Ishikawa (cell line): ENCODE data around the gene TARS3.

Source experiments
- CEBPB ChIP-seq: IDR thresholded peaks from 2 replicates; pipeline ENCODE4 v1.6.1; 2012
- CREB1 ChIP-seq: IDR thresholded peaks from 2 replicates; pipeline ENCODE4 v1.6.1; 2012; ENCODE audit warnings: low read depth
- EGR1 ChIP-seq: IDR thresholded peaks from 2 replicates; pipeline ENCODE4 v1.6.1; 2012
- EP300 ChIP-seq: IDR thresholded peaks from 2 replicates; pipeline ENCODE4 v1.6.1; 2012; ENCODE audit warnings: borderline replicate concordance
- FOXM1 ChIP-seq: IDR thresholded peaks from 2 replicates; pipeline ENCODE4 v1.6.1; 2012; ENCODE audit warnings: low read depth, borderline replicate concordance
- NFIC ChIP-seq: IDR thresholded peaks from 2 replicates; pipeline ENCODE4 v1.6.1; 2012
- RAD21 ChIP-seq: IDR thresholded peaks from 2 replicates; pipeline ENCODE4 v1.6.1; 2012; ENCODE audit warnings: low read depth
- TAF1 ChIP-seq: IDR thresholded peaks from 2 replicates; pipeline ENCODE4 v1.6.1; 2012; ENCODE audit warnings: low read depth, mild to moderate bottlenecking
- TCF12 ChIP-seq: IDR thresholded peaks from 2 replicates; pipeline ENCODE4 v1.6.1; 2012; ENCODE audit warnings: low read depth
- TEAD4 ChIP-seq: IDR thresholded peaks from 2 replicates; pipeline ENCODE4 v1.6.1; 2012
- YY1 ChIP-seq: IDR thresholded peaks from 2 replicates; pipeline ENCODE4 v1.6.1; 2012; ENCODE audit warnings: low read depth
- ZBTB7A ChIP-seq: IDR thresholded peaks from 2 replicates; pipeline ENCODE4 v1.6.1; 2012; ENCODE audit warnings: low read depth
- TF ChIP-seq, protein P1 (sequence below): IDR thresholded peaks from 2 replicates; pipeline ENCODE4 v1.6.1; 2012; ENCODE audit warnings: low read depth, mild to moderate bottlenecking
- TF ChIP-seq, protein P2 (sequence below): IDR thresholded peaks from 2 replicates; pipeline ENCODE4 v1.6.1; 2012
- TF ChIP-seq, protein P3 (sequence below): IDR thresholded peaks from 2 replicates; pipeline ENCODE4 v1.6.1; 2012

TARS3 gene

DNA sequence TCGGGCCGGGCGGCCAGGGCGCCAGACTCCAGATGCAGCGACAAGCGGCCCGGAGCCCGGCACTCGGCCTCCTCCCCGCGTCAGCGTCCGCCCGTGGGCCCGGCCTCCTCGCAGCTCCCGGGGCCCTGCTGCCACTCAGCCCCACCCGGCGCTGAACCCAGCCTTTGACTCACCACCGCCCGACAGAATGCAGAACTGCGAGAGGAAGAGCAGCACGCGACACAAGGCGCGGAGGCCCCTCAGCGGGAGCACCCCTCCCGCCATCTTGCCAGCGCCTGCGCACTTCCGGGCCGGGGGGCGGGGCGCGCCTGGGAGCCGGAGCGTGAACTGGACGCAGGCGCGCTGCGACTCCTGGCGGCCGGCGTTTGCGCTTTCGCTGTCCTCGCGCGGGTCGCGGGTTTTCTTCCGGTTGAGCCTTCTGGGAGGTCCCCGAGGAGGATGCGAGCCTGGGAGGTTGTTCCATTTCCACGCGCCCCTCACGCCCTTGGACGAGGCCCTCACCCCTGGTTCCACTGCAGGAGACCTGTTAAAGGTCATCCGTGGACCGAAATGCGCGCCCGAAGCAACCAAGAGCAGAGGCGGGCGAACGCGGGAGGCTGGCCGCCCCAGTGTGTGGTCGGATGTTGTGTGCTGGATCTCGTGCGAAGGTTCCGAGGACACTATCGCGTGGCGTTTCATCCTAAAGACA is 72.0 kb downstream of the TARS3 start, which contains the start of gene TM2D3:
Gene TM2D3, minus strand, starts transcription at position 284 of the 688 bp plus-strand sequence. Its CDS starts 20 bp downstream, at position 264.
- TF ChIP-seq, protein P1, sequence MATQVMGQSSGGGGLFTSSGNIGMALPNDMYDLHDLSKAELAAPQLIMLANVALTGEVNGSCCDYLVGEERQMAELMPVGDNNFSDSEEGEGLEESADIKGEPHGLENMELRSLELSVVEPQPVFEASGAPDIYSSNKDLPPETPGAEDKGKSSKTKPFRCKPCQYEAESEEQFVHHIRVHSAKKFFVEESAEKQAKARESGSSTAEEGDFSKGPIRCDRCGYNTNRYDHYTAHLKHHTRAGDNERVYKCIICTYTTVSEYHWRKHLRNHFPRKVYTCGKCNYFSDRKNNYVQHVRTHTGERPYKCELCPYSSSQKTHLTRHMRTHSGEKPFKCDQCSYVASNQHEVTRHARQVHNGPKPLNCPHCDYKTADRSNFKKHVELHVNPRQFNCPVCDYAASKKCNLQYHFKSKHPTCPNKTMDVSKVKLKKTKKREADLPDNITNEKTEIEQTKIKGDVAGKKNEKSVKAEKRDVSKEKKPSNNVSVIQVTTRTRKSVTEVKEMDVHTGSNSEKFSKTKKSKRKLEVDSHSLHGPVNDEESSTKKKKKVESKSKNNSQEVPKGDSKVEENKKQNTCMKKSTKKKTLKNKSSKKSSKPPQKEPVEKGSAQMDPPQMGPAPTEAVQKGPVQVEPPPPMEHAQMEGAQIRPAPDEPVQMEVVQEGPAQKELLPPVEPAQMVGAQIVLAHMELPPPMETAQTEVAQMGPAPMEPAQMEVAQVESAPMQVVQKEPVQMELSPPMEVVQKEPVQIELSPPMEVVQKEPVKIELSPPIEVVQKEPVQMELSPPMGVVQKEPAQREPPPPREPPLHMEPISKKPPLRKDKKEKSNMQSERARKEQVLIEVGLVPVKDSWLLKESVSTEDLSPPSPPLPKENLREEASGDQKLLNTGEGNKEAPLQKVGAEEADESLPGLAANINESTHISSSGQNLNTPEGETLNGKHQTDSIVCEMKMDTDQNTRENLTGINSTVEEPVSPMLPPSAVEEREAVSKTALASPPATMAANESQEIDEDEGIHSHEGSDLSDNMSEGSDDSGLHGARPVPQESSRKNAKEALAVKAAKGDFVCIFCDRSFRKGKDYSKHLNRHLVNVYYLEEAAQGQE, result no peak
- peak; percentile 98 for TF ChIP-seq TAF1
- TF ChIP-seq ZBTB7A, result no peak; the same call in 1 of the 2 replicates
- TF ChIP-seq NFIC, result no peak
- no peak for TF ChIP-seq CEBPB
- TF ChIP-seq EP300, result no peak
- peak; percentile 15; the same call in 1 of the 2 replicates for TF ChIP-seq RAD21
- TF ChIP-seq FOXM1, result no peak
- TF ChIP-seq, protein P2, sequence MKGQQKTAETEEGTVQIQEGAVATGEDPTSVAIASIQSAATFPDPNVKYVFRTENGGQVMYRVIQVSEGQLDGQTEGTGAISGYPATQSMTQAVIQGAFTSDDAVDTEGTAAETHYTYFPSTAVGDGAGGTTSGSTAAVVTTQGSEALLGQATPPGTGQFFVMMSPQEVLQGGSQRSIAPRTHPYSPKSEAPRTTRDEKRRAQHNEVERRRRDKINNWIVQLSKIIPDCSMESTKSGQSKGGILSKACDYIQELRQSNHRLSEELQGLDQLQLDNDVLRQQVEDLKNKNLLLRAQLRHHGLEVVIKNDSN, result no peak
- TF ChIP-seq, protein P3, sequence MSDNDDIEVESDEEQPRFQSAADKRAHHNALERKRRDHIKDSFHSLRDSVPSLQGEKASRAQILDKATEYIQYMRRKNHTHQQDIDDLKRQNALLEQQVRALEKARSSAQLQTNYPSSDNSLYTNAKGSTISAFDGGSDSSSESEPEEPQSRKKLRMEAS, result peak; percentile 82
- TF ChIP-seq CREB1, result no peak
- peak; percentile 68 for TF ChIP-seq TCF12
- TF ChIP-seq TEAD4, result 0 out of 2 replicates have a peak, but pooled peaks have one; percentile 10
- TF ChIP-seq YY1, result peak; percentile 94
- TF ChIP-seq EGR1, result peak; percentile 38; the same call in 1 of the 2 replicates

DNA sequence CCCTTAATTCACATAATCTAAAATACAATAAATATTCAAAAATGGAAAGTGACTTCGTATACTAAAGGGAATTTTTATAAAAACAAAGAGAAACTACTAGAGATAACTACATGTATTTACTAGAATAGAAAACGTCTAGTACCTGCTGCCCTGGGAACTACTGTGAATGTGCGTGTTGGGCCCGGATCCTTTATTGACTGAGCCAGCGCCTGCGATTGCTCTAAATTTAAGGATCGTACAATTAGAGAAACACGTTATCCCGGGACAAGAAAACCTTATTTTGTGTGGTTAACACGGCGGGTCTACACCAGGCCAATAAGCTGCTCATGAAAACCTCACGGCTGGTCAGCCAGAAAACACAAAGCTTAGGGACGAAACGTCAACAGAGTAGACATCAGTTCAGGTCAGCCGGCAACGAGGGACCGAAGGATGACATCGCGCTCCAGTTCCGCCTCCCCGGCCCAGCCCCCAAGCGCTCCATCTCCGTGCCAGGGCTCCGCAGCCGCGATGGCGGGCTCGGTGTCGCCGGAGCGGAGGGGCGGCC is 72.6 kb downstream of the TARS3 start:
- TF ChIP-seq YY1 (no peak), NFIC (no peak), TCF12 (no peak), CEBPB (no peak), RAD21 (no peak), ZBTB7A (no peak), FOXM1 (no peak), EP300 (no peak)
- TF ChIP-seq, protein P3, result no peak
- TF ChIP-seq, protein P2, result no peak
- TF ChIP-seq, protein P1, result no peak

DNA sequence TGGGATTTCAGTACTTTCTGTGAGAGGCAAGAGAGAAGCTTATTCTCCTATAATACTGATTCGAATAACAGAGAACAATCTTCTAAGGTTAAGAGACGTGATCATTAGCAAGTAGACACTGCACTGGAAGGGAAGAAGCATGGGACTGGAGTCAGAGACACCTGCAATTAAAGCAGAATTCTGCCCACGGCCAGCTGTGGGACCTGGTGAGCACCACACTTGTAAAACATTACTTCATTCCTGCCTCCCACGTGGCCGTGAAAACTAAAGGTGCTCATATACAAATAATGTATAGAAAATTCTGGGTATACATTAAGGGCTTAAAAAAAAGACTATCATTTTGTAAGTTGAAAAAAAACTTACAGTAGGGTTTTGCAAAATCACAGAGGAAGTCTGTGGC is 74.1 kb downstream of the TARS3 start:
- TF ChIP-seq, protein P3, result no peak
- TF ChIP-seq YY1, result no peak
- TF ChIP-seq, protein P2, result no peak
- no peak for TF ChIP-seq EP300
- no peak for TF ChIP-seq TAF1
- no peak for TF ChIP-seq FOXM1
- no peak for TF ChIP-seq TEAD4
- no peak for TF ChIP-seq TCF12
- TF ChIP-seq CREB1, result no peak
- TF ChIP-seq RAD21, result no peak

DNA sequence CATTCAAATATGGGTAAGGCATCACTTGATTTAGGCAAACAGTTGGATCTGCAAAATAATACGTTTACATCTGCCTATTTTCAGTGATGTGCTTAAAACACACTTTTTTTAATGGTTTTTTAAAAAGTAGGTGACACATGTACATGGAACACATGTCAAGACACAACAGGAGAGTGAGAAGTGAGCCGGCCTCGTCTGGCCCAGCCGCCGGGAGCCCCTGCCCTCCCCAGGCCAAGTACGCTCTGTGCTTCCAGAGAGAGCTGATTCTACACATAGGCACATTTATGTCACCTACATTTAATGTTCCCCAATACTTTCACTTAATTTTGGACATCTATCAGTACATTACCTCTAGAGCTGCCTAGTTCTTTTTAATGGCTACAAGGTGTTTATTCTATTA is 75.9 kb downstream of the TARS3 start:
- TF ChIP-seq TCF12, result no peak

DNA sequence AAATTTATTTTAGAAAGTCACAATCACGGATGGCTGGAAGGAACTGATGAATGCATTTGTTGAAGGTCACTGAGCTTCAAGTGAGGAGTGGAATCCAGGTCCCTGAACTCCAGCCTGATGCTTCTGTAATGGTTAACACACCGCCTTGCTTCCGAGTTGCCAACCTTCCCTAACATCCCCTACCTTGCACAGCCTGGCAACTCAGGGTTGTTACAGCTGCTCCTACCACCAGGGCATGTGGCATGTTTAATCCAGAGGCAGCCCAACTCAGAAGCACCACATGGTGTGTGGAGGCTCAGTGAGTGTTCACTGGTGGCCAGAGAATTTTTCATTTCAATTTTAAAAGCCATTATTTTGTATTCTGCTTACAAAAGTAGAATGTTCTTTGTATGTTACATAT is 77.0 kb downstream of the TARS3 start:
- TF ChIP-seq YY1, result no peak
- TF ChIP-seq NFIC, result no peak
- no peak for TF ChIP-seq TAF1
- TF ChIP-seq RAD21, result no peak
- TF ChIP-seq TCF12, result no peak
- TF ChIP-seq FOXM1, result no peak
- TF ChIP-seq, protein P1, result no peak
- TF ChIP-seq, protein P3, result no peak
- no peak for TF ChIP-seq TEAD4
- TF ChIP-seq EGR1, result no peak
- no peak for TF ChIP-seq EP300
- no peak for TF ChIP-seq ZBTB7A
